GM18526 (cell line): Measurements from ENCODE around the gene FRMD5.

Experiments used
- POLR2A ChIP-seq: IDR thresholded peaks from 3 replicates; pipeline ENCODE4 v1.6.1; 2011; ENCODE audit not compliant: insufficient read length; ENCODE audit errors: extremely low read depth

FRMD5 gene

GRCh38 chr15:44183363-44183762 lies 11.7 kb downstream of the FRMD5 start:
- TF ChIP-seq POLR2A: no peak

GRCh38 chr15:44181410-44181809 lies 13.7 kb downstream of the FRMD5 start:
- no peak for TF ChIP-seq POLR2A

- no peak for TF ChIP-seq POLR2A
Observed at GRCh38 chr15:44177139-44177538, 17.9 kb downstream of the FRMD5 start.

- TF ChIP-seq POLR2A: no peak
Observed at GRCh38 chr15:44173813-44174212, 21.3 kb downstream of the FRMD5 start.

- no peak for TF ChIP-seq POLR2A
Observed at GRCh38 chr15:44163370-44163769, 31.7 kb downstream of the FRMD5 start.

- TF ChIP-seq POLR2A: no peak
Observed at GRCh38 chr15:44160796-44161195, 34.3 kb downstream of the FRMD5 start.

- TF ChIP-seq POLR2A: no peak
Observed at GRCh38 chr15:44159492-44159891, 35.6 kb downstream of the FRMD5 start.

GRCh38 chr15:44158111-44158510 lies 37.0 kb downstream of the FRMD5 start:
- no peak for TF ChIP-seq POLR2A

GRCh38 chr15:44157679-44158078 lies 37.4 kb downstream of the FRMD5 start:
- no peak for TF ChIP-seq POLR2A

- no peak for TF ChIP-seq POLR2A
Observed at GRCh38 chr15:44153352-44153751, 41.7 kb downstream of the FRMD5 start.

- TF ChIP-seq POLR2A: no peak
Observed at GRCh38 chr15:44149224-44149623, 45.8 kb downstream of the FRMD5 start.

GRCh38 chr15:44148580-44148979 lies 46.5 kb downstream of the FRMD5 start:
- TF ChIP-seq POLR2A: no peak

GRCh38 chr15:44147636-44148035 lies 47.4 kb downstream of the FRMD5 start:
- no peak for TF ChIP-seq POLR2A

- TF ChIP-seq POLR2A: no peak
Observed at GRCh38 chr15:44145495-44145894, 49.6 kb downstream of the FRMD5 start.

- TF ChIP-seq POLR2A: no peak
Observed at GRCh38 chr15:44144992-44145391, 50.1 kb downstream of the FRMD5 start.

- TF ChIP-seq POLR2A: no peak
Observed at GRCh38 chr15:44144184-44144583, 50.9 kb downstream of the FRMD5 start.

- TF ChIP-seq POLR2A: no peak
Observed at GRCh38 chr15:44137750-44138149, 57.3 kb downstream of the FRMD5 start.

GRCh38 chr15:44136991-44137477 lies 58.0 kb downstream of the FRMD5 start:
- TF ChIP-seq POLR2A: no peak
